GM18873 (cell line): ENCODE data around the gene ABCC9.
"Not testable (repeated sequence)": the region's sequence is repeated elsewhere in the genome, so short reads cannot be mapped to it uniquely, and the experiment has no call there.

Source experiments
- ATAC-seq: cut with Tn5 transposase; IDR thresholded peaks from one replicate; pipeline ENCODE4 v1.9.1; 2021; ENCODE audit warnings: mild to moderate bottlenecking, moderate library complexity, moderate number of reproducible peaks; ENCODE audit not compliant: unreplicated experiment, low FRiP score

ABCC9 gene

DNA sequence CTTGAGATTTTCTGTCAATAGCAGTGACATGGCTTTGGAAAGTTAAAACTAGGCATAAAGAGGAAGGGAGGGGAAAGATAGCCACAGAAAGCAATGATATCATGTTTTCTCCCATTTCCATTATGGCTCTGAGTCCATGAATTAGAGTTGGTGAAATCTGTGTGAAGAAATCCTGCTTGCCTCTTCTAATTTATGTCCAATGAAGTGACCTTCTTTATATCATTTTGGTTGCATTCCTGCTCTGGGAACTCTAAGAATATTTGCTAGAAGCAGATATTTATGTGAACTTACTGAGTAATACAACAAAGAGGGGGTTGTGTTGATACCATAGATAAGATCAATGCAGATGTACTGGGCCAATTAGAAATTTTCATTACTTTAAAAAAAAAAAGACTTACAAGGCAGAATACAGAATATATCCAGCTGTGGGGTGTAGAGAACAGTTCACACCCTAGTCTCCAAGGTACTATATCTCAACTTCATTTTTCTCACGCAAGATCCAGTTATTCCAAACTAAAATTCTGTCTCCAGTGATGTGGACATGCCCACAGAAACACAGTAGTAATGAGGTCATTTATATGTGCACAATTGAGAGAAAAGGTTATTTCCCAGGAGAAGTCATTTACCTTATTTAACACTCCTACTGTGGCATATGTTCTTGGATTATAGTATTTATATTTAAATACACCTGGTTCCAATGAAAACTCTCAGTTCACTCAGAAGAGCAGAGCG lies 115.2 kb downstream of the ABCC9 start:
- no peak for ATAC-seq

DNA sequence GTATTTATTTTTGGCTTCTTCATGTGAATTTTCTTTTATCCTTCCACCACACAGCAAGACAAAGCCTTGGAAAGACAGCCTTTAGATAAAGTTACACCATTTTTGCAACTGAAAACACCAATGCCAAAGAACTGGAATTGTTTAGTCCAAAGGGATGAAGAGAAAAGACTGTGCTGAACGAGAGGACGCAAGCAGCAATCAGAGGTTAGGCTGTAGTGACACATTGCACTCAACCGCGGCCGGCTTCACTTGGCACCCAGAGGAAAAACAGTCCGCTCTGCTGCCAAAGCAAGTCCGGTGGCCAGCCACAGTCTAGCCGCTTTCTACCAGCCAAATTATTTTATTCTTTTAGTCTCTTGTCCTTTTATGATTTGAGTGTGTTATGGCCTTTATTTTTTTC lies 117.6 kb downstream of the ABCC9 start:
- no peak for ATAC-seq

- no peak for ATAC-seq
These were observed 121.5 kb downstream of the ABCC9 start for GRCh38 chr12:21819678-21820077.

GRCh38 chr12:21819236-21819635 lies 122.0 kb downstream of the ABCC9 start:
- no peak for ATAC-seq

DNA sequence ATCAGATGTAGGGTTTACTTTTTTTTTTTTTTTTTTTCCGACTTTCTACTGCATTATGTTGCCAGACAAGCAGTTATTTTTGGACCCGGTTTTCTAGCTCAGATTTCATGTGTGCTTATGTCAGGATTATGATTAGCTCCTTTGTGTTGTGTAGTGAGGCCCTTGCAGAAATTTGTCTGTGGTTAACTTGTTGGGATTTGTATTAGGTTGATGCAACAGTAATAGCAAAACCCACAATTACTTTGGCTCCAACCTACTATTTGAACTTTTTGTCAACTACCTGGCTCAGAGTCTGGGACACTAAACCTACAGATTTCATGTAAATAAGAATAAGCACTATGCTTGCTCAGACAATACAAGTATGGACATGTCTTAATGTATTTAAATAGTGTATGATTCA lies 122.6 kb downstream of the ABCC9 start:
- no peak for ATAC-seq

- ATAC-seq, result no peak
These were observed 125.7 kb downstream of the ABCC9 start for GRCh38 chr12:21815306-21816062.

- ATAC-seq, result no peak
These were observed 126.4 kb downstream of the ABCC9 start for GRCh38 chr12:21814814-21815213.

GRCh38 chr12:21814327-21814726 lies 126.9 kb downstream of the ABCC9 start:
- no peak for ATAC-seq

DNA sequence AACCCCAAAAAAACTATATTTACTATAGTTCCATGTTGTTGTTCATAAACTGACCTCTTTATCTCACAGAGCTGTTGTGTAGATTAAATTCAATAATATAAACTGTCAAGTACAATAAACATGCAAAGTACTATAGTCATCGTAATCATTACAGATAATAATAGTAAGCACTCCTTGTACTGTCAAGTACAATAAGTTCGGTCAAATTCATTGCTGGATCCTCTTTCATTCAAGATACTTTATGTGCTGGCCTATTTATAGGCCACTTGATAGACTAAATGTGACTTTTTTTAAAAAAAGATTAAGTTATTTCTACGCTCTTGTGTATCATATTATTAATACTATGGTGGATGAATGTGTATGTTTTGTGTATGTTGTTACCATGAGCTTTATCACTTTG lies 127.5 kb downstream of the ABCC9 start:
- ATAC-seq, result no peak

- ATAC-seq, result no peak
These were observed 128.1 kb downstream of the ABCC9 start for GRCh38 chr12:21813125-21813524.

GRCh38 chr12:21812340-21812739 lies 128.9 kb downstream of the ABCC9 start:
- ATAC-seq, result not testable (repeated sequence)

DNA sequence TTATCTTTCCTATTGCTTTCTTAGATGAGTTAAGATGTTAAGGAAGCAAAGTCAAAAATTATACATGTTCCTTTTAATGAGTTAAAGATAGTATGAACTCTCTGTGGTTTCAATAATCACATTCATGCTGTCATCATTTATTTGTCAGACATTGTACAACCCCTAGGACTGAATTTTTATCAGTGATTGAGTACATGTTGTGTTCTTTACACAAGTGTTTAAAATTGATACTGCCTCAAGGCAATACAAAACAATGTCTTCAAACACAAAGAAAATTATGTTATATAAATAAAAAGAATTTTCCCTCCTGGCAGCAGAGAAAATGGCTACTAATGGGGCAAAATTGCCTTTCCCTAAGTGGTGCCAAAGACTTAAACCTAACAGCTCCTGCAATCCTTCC lies 132.1 kb downstream of the ABCC9 start:
- no peak for ATAC-seq

GRCh38 chr12:21806255-21806654 lies 135.0 kb downstream of the ABCC9 start:
- ATAC-seq, result no peak

- ATAC-seq, result no peak
These were observed 139.5 kb downstream of the ABCC9 start for GRCh38 chr12:21801522-21802288.

- ATAC-seq, result no peak
These were observed 141.2 kb downstream of the ABCC9 start for GRCh38 chr12:21800011-21800410.

DNA sequence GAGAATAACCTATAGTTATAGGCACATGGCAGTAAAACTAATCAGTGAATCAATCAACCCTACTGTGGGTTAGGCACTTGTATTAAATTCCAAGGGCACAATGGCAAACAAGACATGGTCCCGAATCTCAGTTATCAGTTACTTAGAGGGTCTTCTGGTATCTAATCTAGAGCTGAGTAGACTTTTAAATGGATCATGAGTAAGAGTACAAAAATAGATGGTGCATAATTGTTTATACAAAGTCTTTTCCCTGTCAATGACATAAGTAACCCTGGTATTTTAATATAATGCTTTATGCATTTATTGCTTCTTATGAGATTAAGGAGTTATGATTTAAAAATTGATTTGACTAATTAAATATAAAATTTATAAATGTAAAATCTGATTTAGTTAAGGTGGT lies 143.7 kb downstream of the ABCC9 start:
- ATAC-seq, result no peak

DNA sequence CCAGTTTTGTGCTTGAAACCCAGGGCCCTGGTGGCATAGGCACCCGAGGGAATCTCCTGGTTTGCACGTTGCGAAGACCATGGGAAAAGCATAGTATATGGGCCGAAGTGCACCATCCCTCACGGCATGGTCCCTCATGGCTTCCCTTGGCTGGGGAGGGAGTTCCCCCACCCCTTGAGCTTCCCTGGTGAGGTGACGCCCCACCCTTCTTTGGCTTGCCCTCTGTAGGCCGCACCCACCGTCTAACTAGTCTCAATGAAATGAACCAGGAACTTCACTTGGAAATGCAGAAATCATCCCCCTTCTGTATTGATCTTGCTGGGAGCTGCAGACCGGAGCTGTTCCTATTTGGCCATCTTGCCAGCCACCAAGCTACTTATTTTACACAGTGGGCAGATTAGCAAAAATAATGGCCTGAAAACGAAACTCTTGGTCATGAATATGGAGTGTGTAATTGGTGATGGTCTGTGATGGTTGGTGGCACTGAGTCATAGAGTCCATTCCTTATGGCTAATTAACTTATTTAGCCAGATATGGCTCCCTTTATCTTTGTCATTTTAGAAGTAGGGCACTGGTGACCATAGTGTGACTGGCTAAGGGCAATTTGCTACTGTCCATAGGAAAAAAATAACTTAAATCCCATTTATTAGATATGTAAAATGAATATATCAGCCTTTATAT lies 145.4 kb downstream of the ABCC9 start:
- no peak for ATAC-seq

- not testable (repeated sequence) for ATAC-seq
These were observed 146.2 kb downstream of the ABCC9 start for GRCh38 chr12:21794807-21795595.

GRCh38 chr12:21789687-21790086 lies 151.5 kb downstream of the ABCC9 start:
- not testable (repeated sequence) for ATAC-seq
